Left lung (tissue), 10 donors: ENCODE measurements around the gene SSTR1. TPM values are rescaled to one million over a fixed set of nuclear protein-coding genes. Genes with fewer than 3 reads are reported as not detected.

Experiments used
- ATAC-seq: fragments of 200-7000 bp; cut with Tn5 transposase; one replicate; pipeline ENCODE4 v1.9.1; 2020; ENCODE audit warnings: moderate library complexity
- DNase-seq, 4 donors: peaks; one replicate each; pipeline ENCODE4 v3.0.0-alpha.2; 2013 to 2020
- H3K27ac ChIP-seq, 2 donors: fragments of 200-600 bp; sonication (generic) in 1 of 2; one replicate each; pipeline versions ENCODE4 v1.5.0 to v1.8.0; 2020 to 2021
- H3K27me3 ChIP-seq, 2 donors: fragments of 200-600 bp; sonication (generic) in 1 of 2; one replicate each; pipeline versions ENCODE4 v1.5.0 to v1.8.0; 2020 to 2021
- H3K36me3 ChIP-seq, 2 donors: fragments of 200-600 bp; sonication (generic) in 1 of 2; one replicate each; pipeline versions ENCODE4 v1.5.0 to v1.8.0; 2020 to 2021
- H3K4me1 ChIP-seq, 2 donors: fragments of 200-600 bp; one replicate each; pipeline ENCODE4 v1.8.0; 2021
- H3K4me3 ChIP-seq, 2 donors: fragments of 200-600 bp; sonication (generic) in 1 of 2; one replicate each; pipeline versions ENCODE4 v1.5.0 to v1.8.0; 2020 to 2021; ENCODE audit warnings: mild to moderate bottlenecking in 1 of 2
- H3K9me3 ChIP-seq, 2 donors: fragments of 200-600 bp; sonication (generic) in 1 of 2; one replicate each; pipeline versions ENCODE4 v1.5.0 to v1.8.0; 2020 to 2021
- CTCF ChIP-seq, 2 donors: fragments of 200-600 bp; sonication (generic) in 1 of 2; IDR thresholded peaks; one replicate each; pipeline versions ENCODE4 v1.5.0 to v1.8.0; 2021; ENCODE audit warnings: antibody characterized with exemption in 2 of 2
- intact Hi-C, 2 donors: fragments of 100-400 bp; cut with DNase I; formaldehyde crosslinking; loops; one replicate each; pipeline versions ENCODE4 v1.11.2 to v1.14.2; 2022
- polyA plus RNA-seq, 6 donors: library from polyadenylated mRNA; unstranded; fragments of 120-200 nt; gene quantifications; one replicate each; pipeline ENCODE4 v1.2.1, GENCODE V29; 2013; ENCODE audit not compliant: insufficient read length in 6 of 6
- total RNA-seq, 2 donors: library from RNA; stranded (reverse); fragmentation: NEBNext Ultra II Directional; extraction: Animal tissue kit (Norgen Biotek cat#: 25700); gene quantifications; one replicate each; pipeline ENCODE4 v1.2.1, GENCODE V29; 2021
- donor health status: DM: no; HTN: yes; CAD: no.
- donor health status: DM: no; HTN: no; CAD: no.

Gene SSTR1
- total and polyA plus RNA-seq, 8 donors: 1.0 to 6.6 (median 3.1) TPM

GRCh38 chr14:38233218-38233617, 25.5 kb downstream of the SSTR1 start:
- intact Hi-C loops: no loop called here
- Histone ChIP-seq H3K9me3 (no peaks in the 10 kb centered on the region), H3K4me3 (no peak overlapping the region), H3K27ac (no peak overlapping the region), H3K36me3 (no peaks in the 10 kb centered on the region), H3K4me1 (no peaks in the 10 kb centered on the region), H3K27me3 (no peaks in the 10 kb centered on the region)
- ATAC-seq (no peak), DNase-seq (no peak)
- no peak for TF ChIP-seq CTCF (IDR thresholded peaks at IDR 0.05)

GRCh38 chr14:38238332-38238731, 30.6 kb downstream of the SSTR1 start:
- Histone ChIP-seq H3K9me3 (no peaks in the 10 kb centered on the region), H3K4me3 (no peak overlapping the region), H3K4me1 (no peaks in the 10 kb centered on the region), H3K36me3 (no peaks in the 10 kb centered on the region), H3K27me3 (no peaks in the 10 kb centered on the region), H3K27ac (no peak overlapping the region)
- intact Hi-C loops: no loop called here
- no peak for DNase-seq
- no peak for TF ChIP-seq CTCF (IDR thresholded peaks at IDR 0.05)
- ATAC-seq: no peak

GRCh38 chr14:38238878-38239277, 31.2 kb downstream of the SSTR1 start:
- Histone ChIP-seq H3K36me3 (no peaks in the 10 kb centered on the region), H3K27ac (no peak overlapping the region), H3K4me3 (no peak overlapping the region), H3K27me3 (no peaks in the 10 kb centered on the region), H3K9me3 (no peaks in the 10 kb centered on the region), H3K4me1 (no peaks in the 10 kb centered on the region)
- no peak for TF ChIP-seq CTCF (IDR thresholded peaks at IDR 0.05)
- ATAC-seq: no peak
- intact Hi-C loops: no loop called here
- no peak for DNase-seq

GRCh38 chr14:38243696-38244240, 36.1 kb downstream of the SSTR1 start:
- H3K36me3 ChIP-seq: no peaks in the 10 kb centered on the region
- intact Hi-C loops: no loop called here

More at GRCh38 chr14:38243696-38244240, 36.1 kb downstream of the SSTR1 start:
- ATAC-seq: no peak
- Histone ChIP-seq H3K4me3 (no peak overlapping the region), H3K27ac (no peak overlapping the region), H3K9me3 (no peaks in the 10 kb centered on the region), H3K27me3 (no peaks in the 10 kb centered on the region), H3K4me1 (no peaks in the 10 kb centered on the region)
- DNase-seq: no peak
- TF ChIP-seq CTCF (IDR thresholded peaks at IDR 0.05): no peak
